Activated CD8-positive, alpha-beta memory T cell treated with anti-CD3 and anti-CD28 coated beads, Interleukin-2, amount 50 U/mL, for 4 hours (primary cell): Measurements from ENCODE around the gene SEMA4B.
"Not testable (repeated sequence)": the region's sequence is repeated elsewhere in the genome, so short reads cannot be mapped to it uniquely, and the experiment has no call there.

Experiments
- DNase-seq: peaks from one replicate; pipeline ENCODE4 v3.0.0-alpha.2; 2020

The SEMA4B gene

GRCh38 chr15:90227816-90228772 lies 27.0 kb downstream of the SEMA4B start:
- DNase-seq = no peak

GRCh38 chr15:90228960-90229359 lies 27.8 kb downstream of the SEMA4B start:
- no peak for DNase-seq

GRCh38 chr15:90230071-90230494 lies 29.0 kb downstream of the SEMA4B start:
- no peak for DNase-seq

GRCh38 chr15:90230610-90231009 lies 29.5 kb downstream of the SEMA4B start:
- no peak for DNase-seq

- DNase-seq = peak; percentile 72
These were observed 30.2 kb downstream of the SEMA4B start for GRCh38 chr15:90231028-90232017.

GRCh38 chr15:90232196-90232595 lies 31.1 kb downstream of the SEMA4B start:
- DNase-seq = no peak

- no peak for DNase-seq
These were observed 31.8 kb downstream of the SEMA4B start for GRCh38 chr15:90232941-90233386.

- DNase-seq = peak; percentile 97
These were observed 32.4 kb downstream of the SEMA4B start, which contains the start of gene CIB1 for GRCh38 chr15:90233387-90234095. CIB1 (minus strand) TSS chr15:90233941; CDS start chr15:90233885, 56 bp downstream.

GRCh38 chr15:90234096-90234988 lies 33.2 kb downstream of the SEMA4B start, which contains the start of gene GDPGP1:
GDPGP1 (plus strand) TSS chr15:90234209; CDS start chr15:90240909, 6,700 bp downstream.
- DNase-seq = no peak

- DNase-seq = no peak
These were observed 38.2 kb downstream of the SEMA4B start for GRCh38 chr15:90239371-90239770.

- no peak for DNase-seq
These were observed 39.7 kb downstream of the SEMA4B start for GRCh38 chr15:90240856-90241255.

- no peak for DNase-seq
These were observed 40.4 kb downstream of the SEMA4B start for GRCh38 chr15:90241343-90242192.

- no peak for DNase-seq
These were observed 43.0 kb downstream of the SEMA4B start for GRCh38 chr15:90243943-90244639.

- no peak for DNase-seq
These were observed 47.7 kb downstream of the SEMA4B start for GRCh38 chr15:90248789-90249202.

GRCh38 chr15:90249203-90249863 lies 48.2 kb downstream of the SEMA4B start, which contains the start of gene TTLL13:
TTLL13 (plus strand) TSS chr15:90249556; CDS start chr15:90250631, 1,075 bp downstream.
- peak; percentile 66 for DNase-seq

GRCh38 chr15:90257776-90258175 lies 56.6 kb downstream of the SEMA4B start:
- no peak for DNase-seq

- no peak for DNase-seq
These were observed 58.4 kb downstream of the SEMA4B start for GRCh38 chr15:90259524-90259923.

- DNase-seq = not testable (repeated sequence)
These were observed 59.6 kb downstream of the SEMA4B start for GRCh38 chr15:90260731-90261130.

GRCh38 chr15:90261811-90262210 lies 60.7 kb downstream of the SEMA4B start:
- DNase-seq = no peak
